ENCODE results near the gene OFD1.

DNA sequence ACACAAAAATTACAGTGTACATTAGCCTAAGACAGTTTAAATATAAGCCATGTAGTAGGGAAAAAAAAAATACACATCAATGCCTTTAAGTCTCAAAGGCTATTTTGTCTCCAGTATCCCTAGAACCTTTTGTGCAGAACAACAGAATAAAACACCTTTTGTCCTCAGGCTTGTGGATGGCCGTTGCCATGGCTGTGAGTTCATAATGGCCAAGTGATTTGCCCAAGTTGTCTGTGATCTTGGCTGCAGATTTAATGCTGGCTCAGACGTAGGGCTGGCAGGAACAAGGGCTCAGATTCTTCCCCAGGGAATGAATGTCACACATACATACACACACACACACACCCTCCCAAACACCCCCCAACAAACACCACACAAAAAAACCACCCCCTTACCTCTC, 57.0 kb downstream of the OFD1 start:
- TF ChIP-seq FOXA1 (IDR thresholded peaks at IDR 0.05) (no peak), CTBP1 (IDR thresholded peaks at IDR 0.05; ENCODE audit: borderline replicate concordance) (no peak), ZNF384 (IDR thresholded peaks at IDR 0.05) (no peak), NFRKB (IDR thresholded peaks at IDR 0.05) (no peak), FOXM1 (IDR thresholded peaks at IDR 0.05; ENCODE audit: borderline replicate concordance) (no peak), ELF4 (IDR thresholded peaks at IDR 0.05) (no peak), SUZ12 (IDR thresholded peaks at IDR 0.05) (no peak), SP1 (IDR thresholded peaks at IDR 0.05) (no peak), BHLHE40 (IDR thresholded peaks at IDR 0.05; ENCODE audit: borderline replicate concordance) (no peak), TARDBP (IDR thresholded peaks at IDR 0.05) (no peak), LEF1 (IDR thresholded peaks at IDR 0.05; ENCODE audit: borderline replicate concordance) (no peak), FOXK2 (IDR thresholded peaks at IDR 0.05) (no peak)
- TF ChIP-seq, protein P1, sequence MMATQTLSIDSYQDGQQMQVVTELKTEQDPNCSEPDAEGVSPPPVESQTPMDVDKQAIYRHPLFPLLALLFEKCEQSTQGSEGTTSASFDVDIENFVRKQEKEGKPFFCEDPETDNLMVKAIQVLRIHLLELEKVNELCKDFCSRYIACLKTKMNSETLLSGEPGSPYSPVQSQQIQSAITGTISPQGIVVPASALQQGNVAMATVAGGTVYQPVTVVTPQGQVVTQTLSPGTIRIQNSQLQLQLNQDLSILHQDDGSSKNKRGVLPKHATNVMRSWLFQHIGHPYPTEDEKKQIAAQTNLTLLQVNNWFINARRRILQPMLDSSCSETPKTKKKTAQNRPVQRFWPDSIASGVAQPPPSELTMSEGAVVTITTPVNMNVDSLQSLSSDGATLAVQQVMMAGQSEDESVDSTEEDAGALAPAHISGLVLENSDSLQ (IDR thresholded peaks at IDR 0.05), result no peak

All from HEK293T (cell line).